SK-N-SH (cell line): ENCODE data around the gene RBL1. TPM values are rescaled to one million over a fixed set of nuclear protein-coding genes. Genes with fewer than 3 reads are reported as not detected.
"Not testable (repeated sequence)": the region's sequence is repeated elsewhere in the genome, so short reads cannot be mapped to it uniquely, and the experiment has no call there.

Experiments
- CTCF ChIA-PET: fragments of 300-600, 350-600 bp; formaldehyde crosslinking; extraction: SDS; loops from one replicate; lab custom pipeline; 2021; lab: Yijun Ruan, JAX
- POLR2A ChIA-PET: fragments of 350-600 bp; sonication (Branson Sonifier 250); formaldehyde crosslinking; extraction: SDS; loops from one replicate; lab custom pipeline; 2020; ENCODE audit warnings: antibody characterized with exemption, inconsistent platforms; lab: Yijun Ruan, JAX
- DNase-seq: peaks from one replicate; pipeline ENCODE4 v3.0.0; 2012
- H2AFZ ChIP-seq: fragments of 200-600 bp; sonication (generic); 2 replicates; pipeline ENCODE4 v1.8.1; 2016; ENCODE audit warnings: antibody characterized with exemption, mild to moderate bottlenecking, low read depth
- H3F3A ChIP-seq: fragments of 200-600 bp; sonication (generic); replicated peaks from 2 replicates; pipeline ENCODE3; 2016; ENCODE audit warnings: antibody characterized with exemption, mild to moderate bottlenecking; ENCODE audit not compliant: insufficient read depth
- H3K27ac ChIP-seq, 2 experiments: fragments of 200-500 bp in 1 of 2; fragments of 200-600 bp in 1 of 2; sonication (Bioruptor generic) in 1 of 2; sonication (generic), shearing (Covaris generic) in 1 of 2; 2 replicates each; pipeline versions ENCODE4 v1.5.1 to v1.6.1; 2014 to 2016; ENCODE audit warnings: low read depth in 2 of 2, inconsistent platforms in 1 of 2, low read length in 1 of 2, mild to moderate bottlenecking in 1 of 2, mixed read lengths in 1 of 2
- H3K27me3 ChIP-seq: fragments of 200-600 bp; sonication (generic), shearing (Covaris generic); 2 replicates; pipeline ENCODE4 v1.6.1; 2016; ENCODE audit warnings: mixed run types; ENCODE audit not compliant: insufficient read depth
- H3K36me3 ChIP-seq, 2 experiments: fragments of 200-500 bp in 1 of 2; fragments of 200-600 bp in 1 of 2; sonication (Bioruptor generic) in 1 of 2; sonication (generic) in 1 of 2; replicated peaks in 1 of 2; 2 replicates each; pipeline versions ENCODE3 to v1.5.1; 2014 to 2016; ENCODE audit warnings: low read length in 1 of 2, mild to moderate bottlenecking in 1 of 2; ENCODE audit not compliant: insufficient read depth in 2 of 2, control insufficient read depth in 1 of 2
- H3K4me1 ChIP-seq, 2 experiments: fragments of 200-500 bp in 1 of 2; fragments of 200-600 bp in 1 of 2; sonication (Bioruptor generic) in 1 of 2; sonication (generic), shearing (Covaris generic) in 1 of 2; 2 replicates each; pipeline versions ENCODE4 v1.5.1 to v1.6.1; 2014 to 2016; ENCODE audit warnings: low read depth in 1 of 2, low read length in 1 of 2, mixed run types in 1 of 2; ENCODE audit not compliant: insufficient read depth in 2 of 2, control insufficient read depth in 1 of 2
- H3K4me2 ChIP-seq: fragments of 200-600 bp; sonication (generic), shearing (Covaris generic); 2 replicates; pipeline ENCODE4 v1.6.1; 2017; ENCODE audit warnings: mixed run types
- H3K4me3 ChIP-seq, 2 experiments: fragments of 200-500 bp in 1 of 2; fragments of 200-600 bp in 1 of 2; sonication (Bioruptor generic) in 1 of 2; sonication (generic), shearing (Covaris generic) in 1 of 2; 2 replicates each; pipeline versions ENCODE4 v1.5.1 to v1.8.1; 2014 to 2016; ENCODE audit warnings: low read depth in 2 of 2, inconsistent platforms in 1 of 2, low read length in 1 of 2, mild to moderate bottlenecking in 1 of 2, mixed read lengths in 1 of 2, moderate library complexity in 1 of 2
- H3K79me2 ChIP-seq: fragments of 200-600 bp; sonication (generic); 2 replicates; pipeline ENCODE4 v1.8.1; 2017; ENCODE audit warnings: mild to moderate bottlenecking; ENCODE audit not compliant: insufficient read depth
- H3K9ac ChIP-seq: fragments of 200-600 bp; sonication (generic); 2 replicates; pipeline ENCODE4 v1.6.1; 2017; ENCODE audit warnings: mixed run types
- H3K9me2 ChIP-seq: fragments of 200-600 bp; sonication (generic); 2 replicates; pipeline ENCODE4 v1.6.1; 2017; ENCODE audit warnings: mixed run types
- H3K9me3 ChIP-seq: fragments of 200-600 bp; sonication (generic); 2 replicates; pipeline ENCODE4 v1.6.1; 2017; ENCODE audit warnings: mixed run types, mild to moderate bottlenecking, moderate library complexity
- H4K20me1 ChIP-seq: fragments of 200-600 bp; sonication (generic); 2 replicates; pipeline ENCODE4 v1.6.1; 2017; ENCODE audit warnings: mild to moderate bottlenecking, mixed run types; ENCODE audit not compliant: insufficient read depth
- CTCF ChIP-seq: fragments of 200-600 bp; sonication (generic); IDR thresholded peaks from 2 replicates; pipeline ENCODE4 v1.6.1; 2017; ENCODE audit warnings: antibody characterized with exemption, mild to moderate bottlenecking, moderate library complexity
- EP300 ChIP-seq, 2 experiments: IDR thresholded peaks; 2 replicates each; pipeline versions ENCODE4 v1.4.0 to v1.6.1; 2012; ENCODE audit warnings: borderline replicate concordance in 1 of 2, low read depth in 1 of 2, low read length in 1 of 2
- EZH2phosphoT487 ChIP-seq: fragments of 200-600 bp; sonication (generic); IDR thresholded peaks from 2 replicates; pipeline ENCODE4 v1.6.1; 2017; ENCODE audit warnings: low read depth, mixed run types, mild to moderate bottlenecking, antibody characterized with exemption, moderate library complexity, borderline replicate concordance
- FOXM1 ChIP-seq: IDR thresholded peaks from 2 replicates; pipeline ENCODE4 v1.4.0; 2012; ENCODE audit warnings: low read depth, mild to moderate bottlenecking
- GATA2 ChIP-seq: sonication (generic); formaldehyde crosslinking; IDR thresholded peaks from 2 replicates; pipeline ENCODE4 v1.5.0; 2020; ENCODE audit warnings: mild to moderate bottlenecking, missing genetic modification reagents
- NRF1 ChIP-seq: IDR thresholded peaks from 2 replicates; pipeline ENCODE4 v1.6.1; 2012; ENCODE audit warnings: low read depth, mild to moderate bottlenecking, low read length
- POLR2AphosphoS5 ChIP-seq: IDR thresholded peaks from 2 replicates; pipeline ENCODE4 v1.6.1; 2012; ENCODE audit warnings: low read depth, low read length
- RCOR1 ChIP-seq: fragments of 150-350 bp; IDR thresholded peaks from 2 replicates; pipeline ENCODE4 v1.6.1; 2017; ENCODE audit warnings: antibody characterized with exemption, low read length
- RFX5 ChIP-seq: IDR thresholded peaks from 2 replicates; pipeline ENCODE4 v1.6.1; 2012; ENCODE audit warnings: mild to moderate bottlenecking, improper control_type of control experiment, low read length
- SIN3A ChIP-seq: IDR thresholded peaks from 2 replicates; pipeline ENCODE4 v1.6.1; 2012; ENCODE audit warnings: low read depth, mild to moderate bottlenecking, low read length, moderate library complexity, borderline replicate concordance
- TAF1 ChIP-seq: IDR thresholded peaks from 2 replicates; pipeline ENCODE4 v1.6.1; 2012; ENCODE audit warnings: low read depth, mild to moderate bottlenecking, low read length, moderate library complexity, borderline replicate concordance
- WGBS: methylation state at CpG from one replicate; pipeline ENCODE4 v1.1.6; 2017; ENCODE audit warnings: low lambda C conversion rate; 5-methylcytosine and 5-hydroxymethylcytosine counted together
- polyA plus RNA-seq, 3 experiments: library from polyadenylated mRNA; depleted of rRNA; stranded (reverse); fragments of >200 nt; gene quantifications; 2 replicates each; pipeline ENCODE4 v1.2.3, GENCODE V29; 2012
- TF ChIP-seq, protein P1 (sequence below): IDR thresholded peaks from 2 replicates; pipeline ENCODE4 v1.4.0; 2012; ENCODE audit warnings: low read depth
- TF ChIP-seq, protein P2 (sequence below): IDR thresholded peaks from 2 replicates; pipeline ENCODE4 v1.4.0; 2012; ENCODE audit warnings: low read depth, borderline replicate concordance

The RBL1 gene
- polyA plus RNA-seq, 1 of the 3 experiments (the other 2 are of a cell fraction), result 2.5 TPM

GRCh38 chr20:36998652-36999051 is 97.1 kb downstream of the RBL1 start:
- Histone ChIP-seq H3K9ac (no peak overlapping the region), H3K79me2 (no peaks in the 10 kb centered on the region), H4K20me1 (no peaks in the 10 kb centered on the region), H3K36me3 (peaks cover 3 to 15% of the 10 kb centered on the region in 2 experiments), H3K27me3 (no peaks in the 10 kb centered on the region), H3K4me1 (no peaks in the 10 kb centered on the region), H3F3A (no peaks in the 10 kb centered on the region), H3K4me2 (no peak overlapping the region), H2AFZ (no peak overlapping the region), H3K9me3 (no peaks in the 10 kb centered on the region), H3K9me2 (no peaks in the 10 kb centered on the region), H3K4me3 (no peak overlapping the region), H3K27ac (no peak overlapping the region)
- ChIA-PET CTCF (interaction anchor here (1.1 kb wide), 1 partner anchor 10 kb away, joined by 3 read pairs; no protein-coding TSS in a partner anchor), POLR2A (no interaction called here)
- 87% methylated on average over 7 of the region's 7 CpGs for WGBS
- no peak for DNase-seq
- TF ChIP-seq POLR2AphosphoS5 (no peak), NRF1 (no peak), GATA2 (CRISPR knock-in tag) (no peak), FOXM1 (no peak), CTCF (no peak), RFX5 (no peak), EZH2phosphoT487 (no peak), RCOR1 (no peak)
- TF ChIP-seq, protein P1, sequence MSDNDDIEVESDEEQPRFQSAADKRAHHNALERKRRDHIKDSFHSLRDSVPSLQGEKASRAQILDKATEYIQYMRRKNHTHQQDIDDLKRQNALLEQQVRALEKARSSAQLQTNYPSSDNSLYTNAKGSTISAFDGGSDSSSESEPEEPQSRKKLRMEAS, result no peak

GRCh38 chr20:36997121-36997520 is 98.7 kb downstream of the RBL1 start:
- TF ChIP-seq TAF1 (no peak), EP300 (IDR thresholded peaks at IDR 0.05; ENCODE audit: borderline replicate concordance in 1 of 2, low read depth in 1 of 2, low read length in 1 of 2) (no peak), RFX5 (no peak), POLR2AphosphoS5 (no peak), SIN3A (no peak), GATA2 (CRISPR knock-in tag) (no peak)
- TF ChIP-seq, protein P2, sequence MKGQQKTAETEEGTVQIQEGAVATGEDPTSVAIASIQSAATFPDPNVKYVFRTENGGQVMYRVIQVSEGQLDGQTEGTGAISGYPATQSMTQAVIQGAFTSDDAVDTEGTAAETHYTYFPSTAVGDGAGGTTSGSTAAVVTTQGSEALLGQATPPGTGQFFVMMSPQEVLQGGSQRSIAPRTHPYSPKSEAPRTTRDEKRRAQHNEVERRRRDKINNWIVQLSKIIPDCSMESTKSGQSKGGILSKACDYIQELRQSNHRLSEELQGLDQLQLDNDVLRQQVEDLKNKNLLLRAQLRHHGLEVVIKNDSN, result no peak
- ChIA-PET CTCF (interaction anchor here (0.6 kb wide), 1 partner anchor 21 kb away, joined by 3 read pairs; no protein-coding TSS in a partner anchor), POLR2A (no interaction called here)
- Histone ChIP-seq H3K9me3 (peaks cover 6% of the 10 kb centered on the region), H3K27me3 (no peaks in the 10 kb centered on the region), H3K4me1 (no peaks in the 10 kb centered on the region), H3K4me2 (no peak overlapping the region), H4K20me1 (no peaks in the 10 kb centered on the region), H3K27ac (no peak overlapping the region), H3K36me3 (peaks cover 3 to 19% of the 10 kb centered on the region in 2 experiments), H3K9me2 (no peaks in the 10 kb centered on the region), H2AFZ (no peak overlapping the region), H3F3A (no peaks in the 10 kb centered on the region), H3K79me2 (no peaks in the 10 kb centered on the region), H3K4me3 (no peak overlapping the region), H3K9ac (no peak overlapping the region)
- DNase-seq, result no peak
- WGBS, result 44% methylated on average over 1 of the region's 1 CpG

- H3F3A ChIP-seq, H3K4me1 ChIP-seq, H3K9me2 ChIP-seq, H3K27me3 ChIP-seq, H2AFZ ChIP-seq, POLR2A ChIA-PET, H3K9me3 ChIP-seq, DNase-seq, H4K20me1 ChIP-seq, H3K79me2 ChIP-seq, CTCF ChIA-PET, H3K9ac ChIP-seq, H3K27ac ChIP-seq, H3K4me3 ChIP-seq, H3K4me2 ChIP-seq: not testable (repeated sequence)
- WGBS, result 100% methylated on average over 4 of the region's 4 CpGs
- H3K36me3 ChIP-seq, result peaks cover 3 to 19% of the 10 kb centered on the region in 2 experiments
Measured at GRCh38 chr20:36994221-36994620, 101.6 kb downstream of the RBL1 start.
